Endothelial cell of umbilical vein (primary cell): ENCODE results near the gene MYLK.

Experiments
- POLR2A ChIP-seq: IDR thresholded peaks from 2 replicates; pipeline ENCODE4 v1.6.1; 2012; ENCODE audit warnings: low read depth, mild to moderate bottlenecking, control low read depth, low read length
- TF ChIP-seq, protein P1 (sequence below), 2 donors: IDR thresholded peaks; 1 replicate in 1 of 2; 2 replicates in 1 of 2; pipeline ENCODE4 v1.5.1; 2011; ENCODE audit warnings: low read length in 2 of 2, mild to moderate bottlenecking in 2 of 2, moderate library complexity in 2 of 2, control low read depth in 1 of 2, inconsistent platforms in 1 of 2, low read depth in 1 of 2; ENCODE audit not compliant: insufficient read depth in 1 of 2; ENCODE audit errors: extremely low read depth in 1 of 2

- TF ChIP-seq, protein P1, sequence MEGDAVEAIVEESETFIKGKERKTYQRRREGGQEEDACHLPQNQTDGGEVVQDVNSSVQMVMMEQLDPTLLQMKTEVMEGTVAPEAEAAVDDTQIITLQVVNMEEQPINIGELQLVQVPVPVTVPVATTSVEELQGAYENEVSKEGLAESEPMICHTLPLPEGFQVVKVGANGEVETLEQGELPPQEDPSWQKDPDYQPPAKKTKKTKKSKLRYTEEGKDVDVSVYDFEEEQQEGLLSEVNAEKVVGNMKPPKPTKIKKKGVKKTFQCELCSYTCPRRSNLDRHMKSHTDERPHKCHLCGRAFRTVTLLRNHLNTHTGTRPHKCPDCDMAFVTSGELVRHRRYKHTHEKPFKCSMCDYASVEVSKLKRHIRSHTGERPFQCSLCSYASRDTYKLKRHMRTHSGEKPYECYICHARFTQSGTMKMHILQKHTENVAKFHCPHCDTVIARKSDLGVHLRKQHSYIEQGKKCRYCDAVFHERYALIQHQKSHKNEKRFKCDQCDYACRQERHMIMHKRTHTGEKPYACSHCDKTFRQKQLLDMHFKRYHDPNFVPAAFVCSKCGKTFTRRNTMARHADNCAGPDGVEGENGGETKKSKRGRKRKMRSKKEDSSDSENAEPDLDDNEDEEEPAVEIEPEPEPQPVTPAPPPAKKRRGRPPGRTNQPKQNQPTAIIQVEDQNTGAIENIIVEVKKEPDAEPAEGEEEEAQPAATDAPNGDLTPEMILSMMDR (IDR thresholded peaks at IDR 0.05; ENCODE audit: extremely low read depth in 1 of 2, insufficient read depth in 1 of 2, low read depth in 1 of 2, low read length in 2 of 2), result no peak
- TF ChIP-seq POLR2A, result no peak
Measured at GRCh38 chr3:123624302-123624701, 259.8 kb downstream of the MYLK start.
